LHCN-M2 (cell line): ENCODE data around the gene ZNF784. TPM values are rescaled to one million over a fixed set of nuclear protein-coding genes. Genes with fewer than 3 reads are reported as not detected.
A peak's percentile ranks its signal among the peaks of the same experiment; 100 is the strongest.

Experiments
- DNase-seq: peaks from one replicate; pipeline ENCODE4 v3.0.0-alpha.2; 2012; ENCODE audit warnings: low read depth
- total RNA-seq: library from RNA; depleted of rRNA; stranded (reverse); fragments of >200 nt; gene quantifications from 2 replicates; pipeline ENCODE4 v1.2.3, GENCODE V29; 2014

ZNF784 gene
- total RNA-seq, 1 experiment from 2014 or later: 5.5 TPM

DNA sequence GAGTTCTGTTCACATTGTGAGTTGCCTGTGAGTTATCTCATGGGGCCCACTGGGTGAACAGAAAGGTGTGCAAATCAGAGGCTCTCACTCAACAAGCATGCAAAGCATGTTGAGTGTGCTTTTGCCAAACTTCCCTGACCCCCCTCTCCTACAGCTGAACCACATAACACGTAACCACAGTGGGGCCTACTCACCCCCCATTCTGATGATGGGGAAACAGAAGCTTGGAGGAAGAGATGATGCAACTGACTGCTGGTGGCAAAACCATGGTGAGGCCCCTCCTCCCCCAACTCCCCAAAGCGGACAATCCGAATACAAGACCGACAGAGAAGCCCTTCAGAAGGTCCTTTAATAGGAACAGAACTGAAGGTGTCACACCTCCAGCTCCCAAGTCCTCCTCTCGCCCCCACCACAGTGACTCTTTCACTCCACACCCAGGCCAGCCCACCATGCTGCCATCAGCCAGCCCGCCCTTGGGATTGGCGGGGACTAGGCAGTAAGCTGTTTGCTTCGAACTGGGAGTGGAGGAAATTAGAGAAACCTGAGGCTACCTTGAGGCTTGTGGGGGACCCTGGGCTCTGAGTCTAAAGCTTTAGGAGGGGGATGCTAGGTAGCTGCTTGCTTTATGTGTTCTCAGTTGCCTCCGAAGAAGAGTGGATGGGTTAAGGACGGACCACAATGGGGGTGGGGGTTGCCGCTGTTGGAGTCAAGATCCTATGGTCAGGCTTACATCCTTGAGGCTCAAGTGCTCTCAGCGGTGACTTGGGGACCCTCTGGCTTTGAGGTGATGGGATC, 3.8 kb downstream of the ZNF784 start:
- no peak for DNase-seq

DNA sequence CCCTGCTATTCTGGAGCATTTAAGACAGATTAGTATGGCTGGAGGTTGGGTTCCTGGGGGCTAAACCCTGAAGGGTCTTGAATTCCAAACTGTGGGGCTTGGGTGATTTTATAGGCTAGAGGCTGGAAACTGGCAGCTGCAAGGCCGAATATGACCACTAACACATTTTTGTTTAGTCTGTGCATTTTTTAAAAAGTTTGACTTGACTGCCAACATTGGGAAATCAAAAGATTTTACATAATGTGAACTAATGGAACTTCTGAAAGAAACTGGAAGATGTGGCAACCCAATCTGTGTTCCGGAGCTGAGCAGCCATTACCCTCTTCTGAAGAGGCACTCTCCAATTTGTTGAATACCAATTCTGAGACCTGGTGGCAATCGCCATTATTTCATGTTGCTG, 5.1 kb downstream of the ZNF784 start:
- DNase-seq: no peak

DNA sequence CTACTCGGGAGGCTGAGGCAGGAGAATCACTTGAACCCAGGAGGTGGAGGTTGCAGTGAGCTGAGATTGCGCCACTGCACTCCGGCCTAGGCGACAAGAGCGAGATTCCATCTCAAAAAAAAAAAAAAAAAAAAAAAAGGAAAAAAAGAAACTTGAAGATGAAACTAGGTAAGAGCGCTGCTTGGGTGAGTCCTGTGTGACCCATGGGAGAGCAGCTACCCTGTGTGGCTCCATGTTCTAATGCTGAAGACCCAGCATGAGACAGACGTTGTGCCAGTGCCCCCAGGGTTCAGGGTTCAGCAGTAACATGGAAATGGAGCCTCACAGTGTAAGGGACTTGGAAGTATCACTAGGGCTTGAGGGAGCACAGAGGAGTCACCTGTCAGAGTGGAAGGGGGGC, 5.9 kb downstream of the ZNF784 start:
- DNase-seq: no peak

DNA sequence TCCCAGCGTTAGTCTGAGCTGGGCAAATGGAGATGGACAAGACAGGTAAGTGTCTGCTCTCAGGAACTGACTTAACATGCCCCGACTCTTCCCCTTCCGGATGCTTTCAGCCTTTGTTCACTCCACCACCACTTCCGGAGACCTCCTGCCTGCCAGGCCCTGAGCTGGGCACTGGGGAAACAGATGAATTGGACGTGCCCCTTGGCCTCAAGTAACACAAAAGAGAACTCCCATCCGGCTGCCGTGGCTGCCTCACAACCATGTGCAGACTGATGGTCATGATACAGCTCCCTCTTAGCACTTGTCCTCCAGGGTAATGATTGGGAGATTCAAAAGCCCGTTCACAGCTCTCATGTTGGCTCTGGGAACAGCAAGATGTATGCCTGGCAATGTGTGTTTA, 6.9 kb downstream of the ZNF784 start:
- no peak for DNase-seq

DNA sequence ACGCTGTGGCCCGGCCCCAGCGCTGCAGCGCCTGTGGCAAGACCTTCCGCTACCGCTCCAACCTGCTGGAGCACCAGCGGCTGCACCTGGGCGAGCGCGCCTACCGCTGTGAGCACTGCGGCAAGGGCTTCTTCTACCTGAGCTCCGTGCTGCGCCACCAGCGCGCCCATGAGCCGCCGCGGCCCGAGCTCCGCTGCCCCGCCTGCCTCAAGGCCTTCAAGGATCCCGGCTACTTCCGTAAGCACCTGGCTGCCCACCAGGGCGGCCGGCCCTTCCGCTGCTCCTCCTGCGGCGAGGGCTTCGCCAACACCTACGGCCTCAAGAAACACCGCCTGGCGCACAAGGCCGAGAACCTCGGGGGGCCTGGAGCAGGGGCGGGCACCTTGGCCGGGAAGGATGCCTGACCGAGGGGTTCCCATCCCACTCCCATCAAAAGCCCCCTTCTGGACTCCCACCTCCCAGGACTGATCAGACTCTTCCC, 7.9 kb downstream of the ZNF784 start:
- no peak for DNase-seq

DNA sequence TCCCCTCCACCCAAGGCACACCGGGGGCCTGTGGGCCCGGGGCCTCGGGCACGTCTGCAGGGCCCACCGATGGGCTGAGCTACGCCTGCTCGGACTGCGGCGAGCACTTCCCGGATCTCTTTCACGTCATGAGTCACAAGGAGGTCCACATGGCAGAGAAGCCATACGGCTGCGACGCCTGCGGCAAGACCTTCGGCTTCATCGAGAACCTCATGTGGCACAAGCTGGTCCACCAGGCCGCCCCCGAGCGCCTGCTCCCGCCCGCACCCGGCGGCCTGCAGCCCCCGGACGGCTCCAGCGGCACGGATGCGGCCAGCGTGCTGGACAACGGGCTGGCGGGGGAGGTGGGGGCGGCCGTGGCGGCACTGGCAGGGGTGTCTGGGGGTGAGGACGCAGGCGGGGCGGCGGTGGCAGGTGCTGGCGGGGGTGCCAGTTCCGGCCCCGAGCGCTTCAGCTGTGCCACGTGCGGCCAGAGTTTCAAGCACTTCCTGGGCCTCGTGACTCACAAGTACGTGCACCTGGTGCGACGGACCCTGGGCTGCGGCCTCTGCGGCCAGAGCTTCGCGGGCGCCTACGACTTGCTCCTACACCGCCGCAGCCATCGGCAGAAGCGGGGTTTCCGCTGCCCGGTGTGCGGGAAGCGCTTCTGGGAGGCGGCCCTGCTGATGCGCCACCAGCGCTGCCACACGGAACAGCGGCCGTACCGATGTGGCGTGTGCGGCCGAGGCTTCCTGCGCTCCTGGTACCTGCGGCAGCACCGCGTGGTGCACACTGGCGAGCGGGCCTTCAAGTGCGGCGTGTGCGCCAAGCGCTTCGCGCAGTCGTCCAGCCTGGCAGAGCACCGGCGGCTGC, 8.6 kb downstream of the ZNF784 start:
- DNase-seq: no peak

DNA sequence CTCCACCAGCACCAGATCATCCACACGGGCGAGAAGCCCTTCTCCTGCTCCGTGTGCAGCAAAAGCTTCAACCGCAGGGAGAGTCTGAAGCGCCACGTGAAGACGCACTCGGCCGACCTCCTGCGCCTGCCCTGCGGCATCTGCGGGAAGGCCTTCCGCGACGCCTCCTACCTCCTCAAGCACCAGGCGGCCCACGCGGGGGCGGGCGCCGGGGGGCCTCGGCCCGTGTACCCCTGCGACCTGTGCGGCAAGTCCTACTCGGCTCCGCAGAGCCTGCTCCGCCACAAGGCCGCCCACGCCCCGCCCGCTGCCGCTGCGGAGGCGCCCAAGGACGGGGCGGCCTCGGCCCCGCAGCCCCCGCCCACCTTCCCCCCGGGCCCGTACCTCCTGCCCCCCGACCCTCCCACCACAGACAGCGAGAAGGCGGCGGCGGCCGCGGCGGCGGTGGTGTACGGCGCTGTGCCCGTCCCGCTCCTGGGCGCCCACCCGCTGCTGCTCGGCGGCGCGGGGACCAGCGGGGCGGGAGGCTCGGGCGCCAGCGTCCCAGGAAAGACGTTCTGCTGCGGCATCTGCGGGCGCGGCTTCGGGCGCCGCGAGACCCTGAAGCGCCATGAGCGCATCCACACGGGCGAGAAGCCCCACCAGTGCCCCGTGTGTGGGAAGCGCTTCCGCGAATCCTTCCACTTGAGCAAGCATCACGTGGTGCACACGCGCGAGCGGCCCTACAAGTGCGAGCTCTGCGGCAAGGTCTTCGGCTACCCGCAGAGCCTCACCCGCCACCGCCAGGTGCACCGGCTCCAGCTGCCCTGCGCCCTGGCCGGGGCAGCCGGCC, 9.4 kb downstream of the ZNF784 start:
- no peak for DNase-seq

DNA sequence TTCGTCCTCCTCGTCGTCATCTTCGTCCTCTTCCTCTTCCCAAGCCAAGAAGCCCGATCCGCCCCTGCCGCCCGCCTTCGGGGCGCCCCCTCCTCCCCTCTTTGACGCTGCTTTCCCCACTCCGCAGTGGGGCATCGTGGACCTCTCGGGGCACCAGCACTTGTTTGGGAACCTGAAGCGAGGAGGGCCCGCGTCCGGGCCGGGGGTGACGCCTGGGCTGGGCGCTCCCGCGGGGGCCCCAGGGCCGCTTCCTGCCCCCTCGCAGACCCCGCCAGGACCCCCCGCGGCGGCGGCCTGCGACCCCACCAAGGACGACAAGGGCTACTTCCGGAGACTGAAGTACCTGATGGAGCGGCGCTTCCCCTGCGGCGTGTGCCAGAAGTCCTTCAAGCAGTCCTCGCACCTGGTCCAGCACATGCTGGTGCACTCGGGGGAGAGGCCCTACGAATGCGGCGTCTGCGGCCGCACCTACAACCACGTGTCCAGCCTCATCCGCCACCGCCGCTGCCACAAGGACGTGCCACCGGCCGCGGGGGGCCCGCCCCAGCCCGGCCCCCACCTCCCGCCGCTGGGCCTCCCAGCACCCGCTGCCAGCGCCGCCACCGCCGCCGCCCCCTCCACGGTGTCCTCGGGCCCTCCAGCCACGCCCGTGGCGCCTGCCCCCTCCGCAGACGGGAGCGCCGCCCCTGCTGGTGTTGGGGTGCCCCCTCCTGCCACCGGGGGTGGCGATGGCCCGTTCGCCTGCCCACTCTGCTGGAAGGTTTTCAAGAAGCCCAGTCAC, 10.2 kb downstream of the ZNF784 start:
- DNase-seq: no peak

DNA sequence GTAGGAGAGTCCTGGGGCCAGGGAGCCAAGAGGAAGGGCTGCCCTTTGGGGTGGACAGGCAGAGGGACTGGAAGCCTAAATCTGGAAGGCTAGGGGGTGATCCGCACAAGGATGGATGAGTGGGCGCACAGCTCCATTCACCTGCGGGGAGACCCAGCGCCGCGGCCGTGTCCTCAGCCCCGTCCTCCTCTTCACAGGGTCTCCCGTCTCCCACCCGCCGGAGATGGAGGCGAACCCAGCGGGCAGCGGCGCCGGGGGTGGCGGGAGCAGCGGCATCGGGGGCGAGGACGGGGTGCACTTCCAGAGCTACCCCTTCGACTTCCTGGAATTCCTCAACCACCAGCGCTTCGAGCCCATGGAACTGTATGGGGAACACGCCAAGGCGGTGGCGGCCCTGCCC, 11.0 kb downstream of the ZNF784 start:
- DNase-seq: no peak

DNA sequence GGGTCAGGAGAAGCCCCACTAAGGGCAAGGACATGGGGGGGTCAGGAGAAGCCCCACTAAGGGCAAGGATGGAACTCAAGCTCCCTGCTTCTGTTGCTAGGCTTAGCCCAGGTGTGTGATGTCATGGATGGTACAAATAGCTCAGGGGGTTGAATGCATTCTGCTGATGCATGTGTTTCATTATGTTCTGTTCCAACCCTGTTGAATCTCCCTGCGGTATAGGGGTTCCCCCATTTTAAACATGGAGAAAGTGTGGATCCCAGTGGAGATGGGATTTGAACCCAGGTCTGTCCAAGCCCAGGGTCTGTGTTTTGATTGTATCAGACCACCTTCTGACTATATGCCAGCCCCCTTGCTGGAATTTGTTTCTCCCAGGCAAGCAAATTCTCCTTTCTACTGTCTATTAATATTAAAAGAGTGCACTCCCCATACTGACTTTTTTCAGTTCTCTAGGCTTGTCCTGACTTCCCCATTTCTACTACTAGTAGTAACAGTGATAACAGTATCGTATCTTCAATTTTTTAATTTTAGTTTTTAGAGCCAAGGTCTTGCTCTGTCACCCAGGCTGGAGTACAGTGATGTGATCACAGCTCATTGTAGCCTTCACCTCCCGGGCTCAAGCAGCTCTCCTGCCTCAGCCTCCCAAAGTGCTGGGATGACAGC, 12.3 kb downstream of the ZNF784 start:
- DNase-seq: no peak

DNA sequence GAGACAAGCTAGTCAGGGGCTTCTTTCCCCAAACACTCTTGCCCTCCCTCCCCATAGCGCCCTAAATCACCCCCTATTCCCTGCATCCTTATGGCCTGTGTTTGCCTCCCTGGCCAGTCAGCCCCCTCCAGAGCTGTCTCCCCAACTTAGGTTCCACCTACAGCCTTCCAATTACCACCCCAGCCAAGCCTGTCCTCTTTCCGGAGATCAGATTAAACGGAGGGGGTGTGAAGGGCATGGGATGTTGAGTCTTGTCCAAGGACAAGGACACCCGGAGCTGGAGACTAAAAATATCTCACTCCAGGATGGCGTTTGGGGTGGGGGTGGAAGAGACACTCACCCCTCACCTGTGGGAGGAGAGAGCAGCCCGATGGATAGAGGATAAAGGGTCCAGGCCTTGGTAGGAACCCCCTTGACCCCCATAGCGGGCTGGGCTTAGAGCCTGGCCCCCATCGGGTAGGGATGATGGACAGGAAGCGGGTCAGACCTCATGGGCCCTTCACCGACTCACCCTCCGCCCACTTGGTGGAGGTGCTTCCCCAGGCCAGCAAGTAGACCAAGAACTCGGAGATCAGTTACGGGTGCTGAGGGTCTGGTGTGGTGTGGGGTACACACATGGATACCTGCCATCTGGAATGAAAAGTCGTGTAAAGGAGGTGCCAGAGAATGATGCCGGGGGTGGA, 12.9 kb downstream of the ZNF784 start:
- DNase-seq: no peak

DNA sequence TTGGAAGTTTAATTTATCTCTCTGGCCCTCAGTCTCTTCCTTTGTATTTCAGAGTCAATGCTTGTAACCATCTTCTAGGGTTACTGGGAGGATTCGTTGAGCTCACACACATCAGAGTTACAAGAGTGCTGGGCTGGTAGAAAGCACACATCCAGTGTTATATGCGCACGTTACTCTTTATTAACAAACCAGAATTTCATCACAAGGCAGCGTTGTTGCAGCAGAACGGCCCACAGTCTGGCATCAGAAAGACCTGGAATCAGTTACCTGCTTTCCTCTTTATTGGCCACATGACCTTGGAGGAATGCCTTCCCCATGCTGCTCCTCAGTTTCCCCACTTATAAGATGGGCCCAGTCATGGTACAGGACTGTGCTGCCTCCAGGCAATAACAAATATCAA, 15.0 kb downstream of the ZNF784 start:
- no peak for DNase-seq

DNA sequence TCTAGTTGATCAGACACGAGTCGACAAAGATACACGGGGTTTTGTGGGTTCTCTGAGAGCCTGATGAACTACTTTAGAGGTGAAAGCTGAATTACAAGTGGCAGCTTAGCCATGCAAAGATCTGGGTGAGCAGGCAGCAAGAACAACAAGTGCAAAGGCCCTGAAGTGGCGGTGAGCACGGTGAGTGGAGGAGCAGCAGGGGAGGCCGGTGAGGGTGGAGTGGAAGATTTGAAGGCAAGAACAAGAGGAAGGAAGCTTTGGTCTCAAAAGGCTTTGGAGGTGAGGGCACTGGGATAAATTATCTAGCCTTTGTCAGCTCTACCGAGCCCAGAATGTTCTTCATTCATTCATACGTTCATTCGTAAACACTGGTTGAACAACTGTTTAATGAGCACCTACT, 17.5 kb downstream of the ZNF784 start:
- no peak for DNase-seq

DNA sequence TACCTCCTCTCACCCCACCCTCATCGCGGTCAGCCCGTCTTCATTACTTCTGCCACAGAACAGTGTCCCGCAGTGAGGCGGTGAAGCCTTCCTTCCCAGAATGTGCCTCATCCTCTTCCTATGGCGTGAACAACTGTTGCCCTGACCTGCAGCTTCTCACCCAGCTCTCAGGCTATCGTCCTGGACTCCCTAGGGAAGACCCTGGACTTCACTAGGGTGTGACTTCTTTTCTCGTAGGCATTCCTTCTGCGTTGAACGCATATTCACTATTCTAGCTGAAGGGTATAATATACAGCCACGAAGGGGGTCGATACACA, 17.9 kb downstream of the ZNF784 start:
- no peak for DNase-seq

DNA sequence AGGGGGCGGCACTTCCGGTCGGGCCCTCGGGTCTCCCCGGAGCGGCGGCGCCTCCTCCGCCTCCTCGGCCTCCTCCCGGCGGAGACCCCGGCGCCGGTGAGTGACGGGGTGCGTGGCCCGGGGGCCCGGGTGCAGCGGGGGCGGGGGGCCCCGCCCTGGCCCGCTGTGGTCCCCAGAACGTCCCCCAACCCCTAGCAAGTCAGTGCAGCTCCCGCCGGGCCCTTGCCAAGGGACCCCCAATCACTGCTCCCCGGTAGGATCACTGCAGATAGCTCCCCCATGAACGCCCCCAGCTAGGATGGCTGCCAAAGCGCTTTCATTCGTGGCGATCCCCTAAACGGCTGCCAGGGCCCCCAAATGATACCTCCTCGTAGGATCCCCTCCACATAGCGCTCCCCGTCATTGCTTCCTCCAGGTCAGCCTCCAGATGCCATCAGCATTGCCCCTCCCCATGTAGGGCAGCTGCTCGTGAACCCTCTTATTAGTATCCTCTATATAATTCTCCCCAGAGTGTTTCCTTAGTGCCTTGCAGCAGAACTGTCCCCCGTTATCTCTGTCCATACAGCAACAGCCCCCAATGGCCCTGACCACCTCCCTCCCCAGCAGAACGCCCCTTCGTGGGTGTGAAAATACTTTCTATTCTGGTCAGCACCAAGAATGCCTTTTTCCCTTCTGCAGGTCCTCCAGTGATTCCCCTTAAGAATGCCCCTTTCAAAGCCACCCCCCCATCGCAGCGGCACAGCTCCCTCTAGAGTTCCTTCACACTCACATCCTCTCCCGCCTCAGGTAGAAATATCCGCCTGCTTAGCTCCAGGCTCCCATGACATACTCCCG, 18.5 kb downstream of the ZNF784 start, which contains the start of gene ZNF865:
Gene ZNF865 (plus strand): TSS at position 11 of the 834 bp plus-strand sequence. CDS start 7,972 bp downstream, outside the sequence.
- peak; percentile 74 for DNase-seq

DNA sequence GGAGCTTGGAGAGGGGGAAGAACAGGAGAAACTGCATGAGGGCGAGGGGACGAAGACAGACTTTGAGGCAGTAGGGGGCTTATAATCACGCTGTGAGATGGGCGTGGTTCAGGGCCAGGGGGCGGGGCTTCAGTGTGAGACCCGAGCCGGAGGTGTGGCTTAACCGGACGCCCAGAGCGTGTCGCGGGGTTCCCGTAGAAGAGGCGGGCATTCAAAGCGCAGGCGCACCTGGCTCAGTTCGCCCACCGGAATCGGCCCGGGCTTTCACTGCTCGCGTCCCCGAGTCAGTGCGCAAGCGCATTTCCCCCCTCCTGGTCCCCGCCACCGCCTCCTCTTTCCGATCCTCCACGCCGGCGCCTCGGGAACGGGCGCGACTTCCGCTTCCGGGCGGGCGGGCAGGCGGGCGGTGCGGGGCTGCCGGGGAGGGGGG, 19.1 kb downstream of the ZNF784 start:
- peak; percentile 96 for DNase-seq

DNA sequence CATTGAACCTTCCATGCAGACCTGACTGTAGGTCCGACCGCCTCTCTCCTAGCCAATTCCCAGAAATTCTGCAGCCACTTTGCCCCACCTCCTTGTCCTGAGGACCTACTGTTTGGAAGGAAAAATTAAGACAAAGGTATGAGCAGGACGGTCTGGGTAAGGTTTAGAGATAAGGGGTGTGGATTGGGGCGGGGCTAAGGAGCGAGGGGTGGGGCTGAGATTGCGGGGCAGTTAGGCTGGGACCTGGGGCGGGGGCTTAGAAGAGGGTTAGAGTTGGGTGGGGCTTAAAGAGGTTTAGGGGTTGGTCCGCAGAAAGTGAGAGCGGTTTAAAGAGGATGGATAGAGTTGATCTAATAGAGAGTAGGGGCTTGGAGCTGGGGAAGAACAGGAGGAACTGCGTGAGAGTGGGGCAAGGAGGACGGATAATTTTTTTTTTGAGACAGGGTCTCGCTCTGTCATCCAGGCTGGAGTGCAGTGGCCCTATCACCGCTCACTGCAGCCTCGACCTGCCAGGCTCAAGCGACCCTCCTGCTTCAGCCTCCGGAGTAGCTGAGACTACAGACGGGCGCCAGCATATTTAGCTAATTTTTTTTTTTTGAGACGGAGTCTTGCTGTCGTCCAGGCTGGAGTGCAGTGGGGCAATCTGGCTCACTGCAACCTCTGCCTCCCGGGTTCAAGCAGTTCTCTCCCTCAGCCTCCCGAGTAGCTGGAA, 20.6 kb downstream of the ZNF784 start:
- no peak for DNase-seq

DNA sequence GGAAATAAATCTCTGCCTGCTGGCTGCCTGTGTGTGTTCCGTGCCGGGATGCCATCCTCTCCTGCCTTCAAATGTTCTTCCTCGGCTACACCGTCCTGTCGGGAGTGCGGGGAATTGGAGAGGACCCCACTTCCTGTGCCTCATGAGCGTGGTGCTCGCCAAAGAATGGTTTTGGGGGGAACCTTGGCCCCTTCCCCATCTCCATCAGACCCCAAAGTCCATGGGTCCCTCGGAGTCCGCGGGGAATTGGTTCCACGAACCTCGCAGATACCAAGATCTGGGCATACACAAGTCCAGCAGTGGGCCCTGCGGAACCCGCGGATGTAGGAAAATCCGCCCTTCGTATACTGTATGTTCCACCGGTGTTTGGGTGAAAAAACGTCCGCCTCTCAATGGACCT, 21.3 kb downstream of the ZNF784 start:
- DNase-seq: no peak
